OCI-LY7 (cell line): Measurements from ENCODE around the gene RACGAP1. TPM values are rescaled to one million over a fixed set of nuclear protein-coding genes. Genes with fewer than 3 reads are reported as not detected.

Source experiments
- BruUV-seq: library from RNA; stranded (reverse); fragments of 400-500 nt; replicated peaks from 2 replicates; lab custom pipeline; 2021; lab: Mats Ljungman, UMichigan
- CTCF ChIA-PET: fragments of 300-600 bp; sonication (Branson Sonifier 250); formaldehyde crosslinking; loops from one replicate; lab custom pipeline; 2022; ENCODE audit warnings: antibody characterized with exemption; ENCODE audit not compliant: unreplicated experiment; lab: Charles Lee
- POLR2A ChIA-PET: fragments of 300-600 bp; sonication (Branson Sonifier 250); formaldehyde crosslinking; loops from one replicate; lab custom pipeline; 2022; ENCODE audit warnings: antibody characterized with exemption; lab: Charles Lee
- DNase-seq: peaks from one replicate; pipeline ENCODE4 v3.0.0-alpha.2; 2015; ENCODE audit warnings: low spot score
- H2AFZ ChIP-seq: fragments of 200-600 bp; sonication (generic), shearing (Covaris generic); 2 replicates; pipeline ENCODE4 v1.6.1; 2014; ENCODE audit warnings: mild to moderate bottlenecking, antibody characterized with exemption, low read length, moderate library complexity
- H3K27ac ChIP-seq: fragments of 200-600 bp; sonication (generic); 2 replicates; pipeline ENCODE4 v1.5.1; 2014; ENCODE audit warnings: mixed run types, low read depth, mild to moderate bottlenecking, moderate library complexity, low read length, inconsistent platforms; ENCODE audit not compliant: poor library complexity, severe bottlenecking
- H3K36me3 ChIP-seq: fragments of 200-600 bp; sonication (generic); 2 replicates; pipeline ENCODE4 v1.6.1; 2014; ENCODE audit warnings: mild to moderate bottlenecking, antibody characterized with exemption, low read length, moderate library complexity, mixed read lengths; ENCODE audit not compliant: insufficient read depth
- H3K4me1 ChIP-seq: fragments of 200-600 bp; sonication (generic); 2 replicates; pipeline ENCODE4 v1.5.1; 2014; ENCODE audit warnings: mild to moderate bottlenecking, low read length; ENCODE audit not compliant: insufficient read depth, poor library complexity, severe bottlenecking
- H3K4me2 ChIP-seq: fragments of 200-600 bp; sonication (generic); 2 replicates; pipeline ENCODE4 v1.6.1; 2014; ENCODE audit warnings: mild to moderate bottlenecking, low read length
- H3K4me3 ChIP-seq: fragments of 200-600 bp; sonication (generic); 2 replicates; pipeline ENCODE4 v1.5.1; 2014; ENCODE audit warnings: mild to moderate bottlenecking, low read depth, low read length; ENCODE audit not compliant: poor library complexity, severe bottlenecking
- H3K79me2 ChIP-seq: fragments of 200-600 bp; sonication (generic); 2 replicates; pipeline ENCODE4 v1.6.1; 2016; ENCODE audit warnings: low read depth, mild to moderate bottlenecking, low read length, moderate library complexity, mixed read lengths; ENCODE audit not compliant: insufficient read depth
- H3K9me2 ChIP-seq: fragments of 200-600 bp; sonication (generic); 2 replicates; pipeline ENCODE4 v1.6.1; 2016; ENCODE audit warnings: mild to moderate bottlenecking, low read length, mixed read lengths; ENCODE audit not compliant: insufficient read depth
- H3K9me3 ChIP-seq: fragments of 200-600 bp; sonication (generic); 2 replicates; pipeline ENCODE4 v1.6.1; 2014; ENCODE audit warnings: mild to moderate bottlenecking, mixed run types, low read length, mixed read lengths
- H4K20me1 ChIP-seq: fragments of 200-600 bp; sonication (generic); 2 replicates; pipeline ENCODE4 v1.6.1; 2014; ENCODE audit warnings: mild to moderate bottlenecking, antibody characterized with exemption, low read length, moderate library complexity, mixed read lengths; ENCODE audit not compliant: insufficient read depth
- EZH2phosphoT487 ChIP-seq: fragments of 200-600 bp; sonication (generic); IDR thresholded peaks from 2 replicates; pipeline ENCODE4 v1.6.1; 2018; ENCODE audit warnings: low read depth, borderline replicate concordance, mild to moderate bottlenecking, mixed run types, antibody characterized with exemption, low read length, moderate library complexity, mixed read lengths
- intact Hi-C: fragments of 100-400 bp; cut with micrococcal nuclease; formaldehyde crosslinking; loops from one replicate; pipeline ENCODE4 v1.10.0; 2022; ENCODE audit not compliant: unreplicated experiment
- total RNA-seq, 2 experiments: library from RNA; depleted of rRNA in 1 of 2; stranded (reverse); fragments of >200 nt in 1 of 2; shearing (Covaris generic) in 1 of 2; gene quantifications; 2 replicates each; pipeline ENCODE4 v1.2.3, GENCODE V29; 2014 to 2022
- TF ChIP-seq, protein P1 (sequence below): fragments of 200-600 bp; sonication (generic); conservative IDR thresholded peaks from 2 replicates; pipeline ENCODE4 v1.5.1; 2014; ENCODE audit warnings: mild to moderate bottlenecking, antibody characterized with exemption, low read length, moderate library complexity, mixed read lengths

The RACGAP1 gene
- total RNA-seq, 2 experiments from 2014 or later, result 69.6 to 104 TPM

DNA sequence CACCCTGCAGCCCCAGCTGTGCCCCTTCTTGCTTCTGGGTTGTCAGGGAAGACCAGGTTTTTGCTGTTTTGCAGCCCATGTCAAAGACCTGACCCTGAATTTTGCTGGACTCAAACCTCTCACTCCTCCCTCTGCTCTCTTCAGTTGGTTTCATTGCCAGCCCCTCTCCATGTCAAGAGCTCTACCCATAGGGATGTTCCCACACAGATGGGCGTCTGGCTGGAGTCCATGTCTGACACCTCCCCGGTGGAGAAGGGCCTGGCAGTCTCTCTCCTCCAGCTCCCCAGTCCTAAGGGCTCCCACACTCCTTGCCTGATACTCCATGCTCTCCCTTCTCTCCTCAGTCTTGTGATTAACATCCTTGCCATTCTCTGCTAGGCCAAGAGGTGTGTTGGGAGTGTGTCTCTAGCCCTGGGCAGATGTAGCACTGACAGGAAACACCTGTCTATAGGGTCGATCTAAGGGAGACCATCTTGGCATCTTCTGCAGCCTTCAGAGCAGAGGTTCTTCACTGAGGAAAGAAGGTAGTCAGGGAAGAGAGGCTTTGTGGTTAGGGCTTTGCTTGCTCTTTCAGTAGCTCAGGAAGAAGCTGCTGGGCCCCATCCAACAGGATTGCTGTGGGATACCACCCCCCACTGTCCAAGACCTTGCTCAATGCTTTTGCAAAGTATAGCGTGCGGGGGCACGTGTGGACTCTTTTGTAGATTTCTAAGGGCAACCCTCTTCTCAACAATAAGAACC lies 36.8 kb upstream of the RACGAP1 start:
- Histone ChIP-seq H3K27ac (no peak overlapping the region), H4K20me1 (no peaks in the 10 kb centered on the region), H3K9me2 (no peaks in the 10 kb centered on the region), H3K79me2 (no peaks in the 10 kb centered on the region), H2AFZ (no peak overlapping the region), H3K4me1 (peaks cover 3% of the 10 kb centered on the region), H3K4me3 (no peak overlapping the region), H3K9me3 (no peaks in the 10 kb centered on the region), H3K4me2 (no peak overlapping the region), H3K36me3 (no peaks in the 10 kb centered on the region)
- ChIA-PET CTCF (no interaction called here), POLR2A (no interaction called here)
- DNase-seq, result no peak
- BruUV-seq, result no TSS peak
- intact Hi-C loops, result no loop called here
- TF ChIP-seq, protein P1, sequence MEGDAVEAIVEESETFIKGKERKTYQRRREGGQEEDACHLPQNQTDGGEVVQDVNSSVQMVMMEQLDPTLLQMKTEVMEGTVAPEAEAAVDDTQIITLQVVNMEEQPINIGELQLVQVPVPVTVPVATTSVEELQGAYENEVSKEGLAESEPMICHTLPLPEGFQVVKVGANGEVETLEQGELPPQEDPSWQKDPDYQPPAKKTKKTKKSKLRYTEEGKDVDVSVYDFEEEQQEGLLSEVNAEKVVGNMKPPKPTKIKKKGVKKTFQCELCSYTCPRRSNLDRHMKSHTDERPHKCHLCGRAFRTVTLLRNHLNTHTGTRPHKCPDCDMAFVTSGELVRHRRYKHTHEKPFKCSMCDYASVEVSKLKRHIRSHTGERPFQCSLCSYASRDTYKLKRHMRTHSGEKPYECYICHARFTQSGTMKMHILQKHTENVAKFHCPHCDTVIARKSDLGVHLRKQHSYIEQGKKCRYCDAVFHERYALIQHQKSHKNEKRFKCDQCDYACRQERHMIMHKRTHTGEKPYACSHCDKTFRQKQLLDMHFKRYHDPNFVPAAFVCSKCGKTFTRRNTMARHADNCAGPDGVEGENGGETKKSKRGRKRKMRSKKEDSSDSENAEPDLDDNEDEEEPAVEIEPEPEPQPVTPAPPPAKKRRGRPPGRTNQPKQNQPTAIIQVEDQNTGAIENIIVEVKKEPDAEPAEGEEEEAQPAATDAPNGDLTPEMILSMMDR, result no peak
- TF ChIP-seq EZH2phosphoT487, result no peak

GRCh38 chr12:50061171-50061570 lies 35.9 kb upstream of the RACGAP1 start:
- CTCF ChIA-PET, result interaction anchor here (0.5 to 0.6 kb wide), 3 partner anchors 49 to 593 kb away, joined by 3 to 18 read pairs (median 3); no protein-coding TSS in a partner anchor

More at GRCh38 chr12:50061171-50061570, 35.9 kb upstream of the RACGAP1 start:
- Histone ChIP-seq H3K4me3 (no peak overlapping the region), H3K9me3 (no peaks in the 10 kb centered on the region), H3K36me3 (no peaks in the 10 kb centered on the region), H4K20me1 (no peaks in the 10 kb centered on the region), H3K4me1 (peaks cover 9% of the 10 kb centered on the region), H2AFZ (no peak overlapping the region), H3K79me2 (no peaks in the 10 kb centered on the region), H3K27ac (no peak overlapping the region), H3K9me2 (no peaks in the 10 kb centered on the region), H3K4me2 (no peak overlapping the region)
- no peak for DNase-seq
- intact Hi-C loops, result no loop called here
- no TSS peak for BruUV-seq
- no peak for TF ChIP-seq EZH2phosphoT487
- TF ChIP-seq, protein P1, result no peak
- POLR2A ChIA-PET, result no interaction called here
